K562 (cell line): ENCODE results near the gene LYRM7.

Experiments
- BCOR ChIP-seq: fragments of 450-650 bp; IDR thresholded peaks from 2 replicates; pipeline ENCODE4 v1.6.1; 2016
- GTF2A2 ChIP-seq: IDR thresholded peaks from 2 replicates; pipeline ENCODE4 v1.6.1; 2016; ENCODE audit warnings: mild to moderate bottlenecking, missing genetic modification characterization, missing compliant biosample characterization
- HDAC2 ChIP-seq: fragments of 450-650 bp; IDR thresholded peaks from 2 replicates; pipeline ENCODE4 v1.6.1; 2016; ENCODE audit warnings: mild to moderate bottlenecking
- HMGN3 ChIP-seq: IDR thresholded peaks from 2 replicates; pipeline ENCODE4 v1.6.1; 2011; ENCODE audit warnings: borderline replicate concordance, low read depth, mild to moderate bottlenecking, mixed read lengths, low read length; ENCODE audit not compliant: insufficient read length; ENCODE audit errors: extremely low read depth
- MYC ChIP-seq, 2 experiments: fragments of 250-450 bp in 1 of 2; sonication (Bioruptor Pico) in 1 of 2; IDR thresholded peaks; 2 replicates each; pipeline versions ENCODE4 v1.5.1 to v1.6.1; 2012 to 2021; ENCODE audit warnings: low read depth in 2 of 2, borderline replicate concordance in 1 of 2, improper control_type of control experiment in 1 of 2, low read length in 1 of 2, mild to moderate bottlenecking in 1 of 2, moderate library complexity in 1 of 2
- POLR2A ChIP-seq: fragments of 450-650 bp; conservative IDR thresholded peaks from 2 replicates; pipeline ENCODE4 v1.6.1; 2016
- PTRF ChIP-seq: fragments of 450-650 bp; IDR thresholded peaks from 2 replicates; pipeline ENCODE4 v1.6.1; 2016; ENCODE audit warnings: mild to moderate bottlenecking, missing genetic modification characterization, missing compliant biosample characterization
- SETDB1 ChIP-seq: IDR thresholded peaks from one replicate; pipeline ENCODE4 v1.6.1; 2012; ENCODE audit warnings: low read length, control low read depth, inconsistent platforms
- SMARCA5 ChIP-seq: fragments of 450-650 bp; IDR thresholded peaks from 2 replicates; pipeline ENCODE4 v1.6.1; 2016
- SP2 ChIP-seq: IDR thresholded peaks from 2 replicates; pipeline ENCODE4 v1.6.1; 2011; ENCODE audit warnings: mild to moderate bottlenecking, low read depth, low read length, moderate library complexity; ENCODE audit not compliant: poor library complexity, severe bottlenecking; ENCODE audit errors: extremely low read depth
- TF ChIP-seq, protein P1 (sequence below): sonication (generic); formaldehyde crosslinking; IDR thresholded peaks from 2 replicates; pipeline ENCODE4 v1.5.0; 2020; ENCODE audit warnings: missing genetic modification reagents

- no peak for TF ChIP-seq BCOR
- TF ChIP-seq POLR2A: no peak
- TF ChIP-seq, protein P1, sequence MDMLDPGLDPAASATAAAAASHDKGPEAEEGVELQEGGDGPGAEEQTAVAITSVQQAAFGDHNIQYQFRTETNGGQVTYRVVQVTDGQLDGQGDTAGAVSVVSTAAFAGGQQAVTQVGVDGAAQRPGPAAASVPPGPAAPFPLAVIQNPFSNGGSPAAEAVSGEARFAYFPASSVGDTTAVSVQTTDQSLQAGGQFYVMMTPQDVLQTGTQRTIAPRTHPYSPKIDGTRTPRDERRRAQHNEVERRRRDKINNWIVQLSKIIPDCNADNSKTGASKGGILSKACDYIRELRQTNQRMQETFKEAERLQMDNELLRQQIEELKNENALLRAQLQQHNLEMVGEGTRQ (CRISPR knock-in tag): no peak
- no peak for TF ChIP-seq PTRF
- no peak for TF ChIP-seq SETDB1
- no peak for TF ChIP-seq HDAC2
- TF ChIP-seq SMARCA5: no peak
- TF ChIP-seq SP2: no peak
- no peak for TF ChIP-seq HMGN3
- TF ChIP-seq MYC (IDR thresholded peaks at IDR 0.05; ENCODE audit: low read depth, low read length): no peak
- no peak for TF ChIP-seq MYC (CRISPR knock-in tag; IDR thresholded peaks at IDR 0.05; ENCODE audit: borderline replicate concordance, low read depth)
- no peak for TF ChIP-seq GTF2A2
Observed at GRCh38 chr5:131194725-131195124, 24.0 kb downstream of the LYRM7 start.
